NCI-H1417 treated with DMSO at 0.1 percent for 48 hours (cell line): Measurements from ENCODE around the gene H6PD.
"Not testable (repeated sequence)": the region's sequence is repeated elsewhere in the genome, so short reads cannot be mapped to it uniquely, and the experiment has no call there.

Experiments
- DNase-seq: peaks from one replicate; lab custom pipeline; 2025; lab: John Stamatoyannopoulos, UW

The H6PD gene

DNA sequence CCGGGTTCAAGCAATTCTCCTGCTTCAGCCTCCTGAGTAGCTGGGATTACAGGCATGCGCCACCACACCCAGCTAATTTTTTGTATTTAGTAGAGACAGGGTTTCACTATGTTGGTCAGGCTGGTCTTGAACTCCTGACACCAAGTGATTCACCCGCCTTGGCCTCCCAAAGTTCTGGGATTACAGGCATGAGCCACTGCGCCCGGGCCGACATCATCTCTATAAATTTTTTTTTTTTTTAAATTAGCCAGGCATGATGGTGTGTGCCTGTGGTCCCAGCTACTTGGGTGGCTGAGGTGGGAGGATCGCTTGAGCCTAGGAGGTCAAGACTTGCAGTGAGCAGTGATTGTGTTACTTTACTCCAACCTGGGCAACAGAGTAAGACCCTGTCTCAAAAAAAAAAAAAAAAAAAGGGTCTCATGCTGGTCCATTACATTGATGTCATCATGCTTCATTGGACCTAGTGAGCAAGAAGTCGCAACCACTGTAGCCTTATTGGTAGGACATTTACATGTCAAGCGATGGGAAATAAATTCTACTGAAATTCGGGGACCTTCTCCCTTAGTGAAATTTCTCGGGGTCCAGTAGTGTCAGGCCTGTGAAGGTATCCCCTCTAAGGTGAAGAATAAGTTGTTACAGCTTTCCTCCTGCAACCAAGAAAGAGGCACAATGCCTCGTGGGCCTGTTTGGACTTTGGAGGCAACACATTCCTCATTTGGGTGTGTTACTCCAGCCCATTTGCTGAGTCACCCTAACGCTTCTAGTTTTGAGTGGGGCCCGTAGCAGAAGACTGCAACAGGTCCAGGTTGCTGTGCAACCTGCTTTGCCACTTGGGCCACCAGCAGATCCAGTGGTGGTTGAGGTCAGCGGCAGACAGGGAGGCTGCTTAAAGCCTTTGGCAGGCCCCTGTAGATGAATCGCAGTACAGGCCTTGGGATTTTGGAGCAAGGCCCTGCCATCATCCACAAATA is 65.3 kb downstream of the H6PD start:
- not testable (repeated sequence) for DNase-seq

DNA sequence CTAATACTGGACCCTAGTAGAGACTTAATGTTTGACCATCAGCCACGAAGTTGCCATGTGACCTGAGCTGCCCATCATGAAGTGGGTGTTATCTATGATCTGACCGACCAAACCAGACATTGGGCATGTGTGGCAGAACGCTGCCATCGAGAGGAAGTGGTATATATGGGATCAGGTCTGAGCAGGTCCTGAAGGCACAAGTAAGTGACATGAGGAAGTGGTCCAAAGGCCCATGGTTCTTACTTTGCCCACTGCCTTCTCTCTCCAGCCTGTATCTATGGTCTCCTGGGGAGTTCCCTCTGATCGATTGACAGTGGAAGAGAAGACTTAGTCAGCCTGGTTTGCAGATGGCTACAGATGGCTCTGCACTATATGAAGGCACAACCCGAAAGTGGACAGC is 66.0 kb downstream of the H6PD start:
- no peak for DNase-seq

DNA sequence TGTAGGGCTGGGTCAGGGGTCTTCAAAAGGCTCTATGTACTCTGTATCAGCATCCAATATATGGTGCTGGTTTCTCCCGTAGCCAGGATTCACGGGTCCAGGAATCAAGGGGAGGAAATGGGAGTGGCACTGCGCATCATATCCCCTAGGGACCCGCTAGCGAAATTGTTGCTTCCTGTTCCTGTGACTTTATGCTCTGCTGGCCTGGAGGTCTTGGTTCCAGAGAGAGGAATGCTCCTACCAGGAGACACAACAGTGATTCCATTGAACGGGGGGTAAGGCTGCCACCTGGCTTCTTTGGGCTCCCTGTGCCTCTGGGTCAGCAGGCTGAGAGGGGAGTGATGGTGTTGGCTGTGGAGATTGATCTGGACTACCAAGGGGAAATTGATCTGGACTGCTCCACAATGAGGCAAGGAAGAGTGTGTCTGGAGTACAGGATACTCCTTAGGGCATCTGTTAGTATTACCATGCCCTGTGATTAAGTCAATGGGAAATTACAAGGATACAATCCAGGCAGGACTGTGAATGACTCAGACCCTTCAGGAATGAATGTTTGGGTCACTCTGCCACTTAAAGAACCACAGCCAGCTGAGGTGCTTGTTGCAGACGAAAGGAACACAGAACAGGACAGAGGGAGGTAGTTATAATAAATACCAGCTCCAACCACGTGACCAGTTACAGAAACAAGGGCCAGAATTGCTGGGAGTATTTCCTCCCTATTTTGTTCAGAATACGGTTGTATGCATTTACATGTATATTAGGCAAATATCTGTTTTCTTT is 68.4 kb downstream of the H6PD start:
- DNase-seq = no peak

DNA sequence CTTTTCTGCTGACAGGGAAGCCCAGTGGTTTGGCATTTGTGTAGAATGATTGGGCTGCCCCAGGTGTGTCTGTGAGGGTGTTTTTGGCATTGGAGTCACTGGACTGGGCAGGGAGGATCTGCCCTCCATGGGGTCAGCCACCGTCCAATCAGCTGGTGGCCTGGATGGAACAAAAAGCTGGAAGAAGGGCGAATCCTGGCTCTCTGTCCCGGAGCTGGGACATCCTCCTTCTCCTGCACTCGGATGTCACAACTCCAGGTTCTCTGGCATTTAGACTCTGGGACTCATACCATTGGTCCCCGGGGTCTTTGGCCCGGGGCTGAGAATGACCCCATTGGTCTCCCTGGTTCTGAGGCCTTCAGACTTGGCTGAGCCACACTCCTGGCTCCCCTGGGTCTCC is 69.3 kb downstream of the H6PD start:
- no peak for DNase-seq

- no peak for DNase-seq
Observed at GRCh38 chr1:9305216-9305615, 70.6 kb downstream of the H6PD start.

GRCh38 chr1:9306006-9306405 is 71.4 kb downstream of the H6PD start:
- DNase-seq = no peak

DNA sequence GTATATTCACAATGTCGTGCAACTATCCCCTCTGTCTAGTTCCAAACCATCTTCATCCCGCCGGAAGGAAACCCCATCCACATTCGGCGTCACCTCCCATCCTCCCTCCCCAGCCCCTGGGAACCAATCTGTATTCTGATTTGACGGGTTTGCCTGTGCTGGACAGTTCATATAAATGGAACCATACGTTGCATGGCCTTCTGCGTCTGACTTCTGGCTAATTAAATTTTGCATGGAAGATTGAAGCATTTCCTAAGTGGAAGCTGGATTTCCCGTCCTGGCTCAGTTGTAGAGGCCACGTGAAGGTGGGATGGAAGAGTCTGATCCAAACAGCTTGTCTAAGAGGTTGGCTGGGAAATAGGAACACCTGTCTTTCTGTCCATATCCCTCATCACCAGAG is 72.7 kb downstream of the H6PD start:
- no peak for DNase-seq

GRCh38 chr1:9308236-9308785 is 73.7 kb downstream of the H6PD start:
- no peak for DNase-seq

GRCh38 chr1:9309080-9309479 is 74.5 kb downstream of the H6PD start:
- DNase-seq = no peak

- no peak for DNase-seq
Observed at GRCh38 chr1:9309991-9310390, 75.4 kb downstream of the H6PD start.

DNA sequence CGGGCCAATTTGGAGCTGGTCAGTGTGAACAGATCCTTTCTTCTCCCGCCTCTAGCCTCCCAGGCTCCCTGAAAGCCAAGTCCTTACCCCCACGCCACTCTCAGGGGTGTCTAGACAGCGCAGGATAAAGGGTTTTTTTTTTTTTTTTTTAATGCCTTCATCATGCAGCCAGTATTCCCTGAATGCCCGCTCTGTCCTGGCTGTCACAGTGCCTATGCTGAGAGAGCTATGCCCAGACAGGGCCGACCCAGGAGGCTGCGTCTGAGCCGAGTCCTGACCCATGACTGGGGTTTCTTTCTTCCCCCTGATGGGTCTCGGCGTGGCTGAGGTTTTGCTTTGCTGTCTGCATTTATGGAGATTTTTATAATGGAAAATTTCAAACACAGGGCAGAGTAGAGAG is 76.5 kb downstream of the H6PD start:
- no peak for DNase-seq

GRCh38 chr1:9311479-9311878 is 76.9 kb downstream of the H6PD start:
- DNase-seq = no peak

GRCh38 chr1:9312168-9312720 is 77.7 kb downstream of the H6PD start:
- no peak for DNase-seq

DNA sequence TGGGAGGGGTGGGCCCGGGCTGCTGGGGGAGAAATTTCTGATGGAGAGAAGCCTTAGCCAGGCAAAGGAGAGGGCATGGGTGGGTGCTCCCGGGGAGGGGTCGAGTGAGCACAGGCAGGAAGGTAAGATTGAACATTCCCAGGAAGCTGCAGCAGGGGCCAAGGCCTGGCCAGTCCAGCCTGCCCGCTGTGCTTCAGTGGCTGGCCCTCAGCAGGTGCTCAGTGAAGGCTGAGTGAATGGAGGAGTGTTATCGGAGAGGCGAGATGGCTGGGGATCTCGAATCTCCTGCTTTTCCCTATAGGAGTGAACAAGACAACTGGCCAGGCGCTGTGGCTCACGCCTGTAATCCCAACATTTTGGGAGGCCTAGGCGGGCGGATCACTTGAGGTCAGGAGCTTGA is 79.0 kb downstream of the H6PD start:
- no peak for DNase-seq

DNA sequence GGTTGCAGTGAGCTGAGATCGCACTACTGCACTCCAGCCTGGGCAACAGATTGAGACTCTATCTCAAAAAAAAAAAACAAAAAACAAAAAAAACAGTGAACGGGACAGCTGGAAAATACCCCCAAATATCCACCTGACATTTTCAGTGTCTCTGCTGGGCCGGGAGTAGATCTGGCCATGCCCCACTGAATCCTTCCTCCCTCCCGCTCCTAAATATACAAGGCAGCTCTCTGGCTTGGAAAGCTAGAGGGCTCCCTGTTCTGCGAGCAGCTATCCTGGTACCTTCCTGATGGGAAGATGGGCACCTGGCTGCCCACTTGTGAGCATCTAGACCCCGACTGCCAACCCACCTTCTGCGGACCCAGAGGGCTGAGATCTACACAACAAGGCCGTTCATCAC is 79.5 kb downstream of the H6PD start:
- no peak for DNase-seq

DNA sequence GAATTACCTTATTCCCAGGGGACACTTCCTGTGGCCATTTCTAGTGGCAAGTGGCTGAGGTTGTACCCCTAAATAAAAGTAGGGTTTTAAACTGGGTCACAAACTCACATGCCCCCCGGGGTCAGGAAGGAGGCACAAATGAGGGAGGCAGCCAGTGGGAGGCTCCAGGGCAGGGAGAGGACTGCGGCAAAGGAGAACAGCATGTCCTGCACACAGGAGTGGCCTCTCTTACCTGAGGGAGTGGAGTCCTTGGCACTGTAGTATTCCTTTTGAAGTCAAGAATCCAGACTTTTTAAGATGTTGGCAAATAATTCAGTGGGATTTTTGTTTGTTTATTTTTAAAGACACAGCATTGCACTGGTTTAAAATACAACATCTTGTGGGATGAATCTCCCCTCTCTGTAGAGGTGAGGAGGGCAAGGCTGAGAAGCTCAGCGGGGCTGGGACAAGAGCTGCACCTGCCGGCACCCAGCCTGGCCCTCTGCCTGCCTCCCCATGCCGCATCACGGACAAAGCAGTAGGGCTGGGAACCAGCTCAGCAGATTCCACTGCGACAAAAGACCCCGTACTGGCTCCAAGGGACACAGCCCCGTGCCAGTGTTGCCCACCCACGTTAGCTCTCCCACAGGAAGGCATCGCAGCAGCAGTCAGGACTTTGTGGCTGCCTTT is 80.3 kb downstream of the H6PD start:
- no peak for DNase-seq

DNA sequence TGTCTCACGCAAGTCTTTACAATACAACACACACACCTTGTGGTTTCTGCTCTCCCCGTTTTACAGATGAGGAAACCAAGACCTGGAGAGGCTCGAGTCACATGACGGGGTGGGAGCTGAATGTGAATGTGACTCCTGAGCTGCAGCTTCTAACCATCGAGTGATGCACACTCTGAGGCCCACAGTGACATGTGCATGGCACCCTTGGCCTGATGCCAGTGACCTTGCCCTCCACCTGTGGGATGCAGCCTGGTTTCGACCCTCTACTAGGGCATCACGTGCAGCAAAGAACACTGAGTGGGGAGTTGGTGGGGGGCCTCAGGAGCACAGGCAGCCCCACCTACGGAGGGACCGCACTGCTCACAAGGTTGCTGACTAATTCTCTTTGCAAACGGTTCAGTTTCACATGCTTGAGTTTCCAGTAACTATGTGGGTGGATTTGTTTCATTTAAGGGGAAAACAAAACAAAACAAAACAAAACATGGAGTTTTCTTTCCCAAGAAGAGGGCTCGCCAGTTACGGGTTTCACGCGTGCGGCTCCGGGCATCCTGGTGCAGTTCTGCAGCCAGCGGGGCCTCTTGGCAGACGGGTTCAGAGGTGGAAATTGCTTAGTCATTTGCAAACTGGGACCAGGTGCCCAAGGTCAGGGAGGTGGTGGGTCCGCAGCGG is 81.0 kb downstream of the H6PD start:
- no peak for DNase-seq

DNA sequence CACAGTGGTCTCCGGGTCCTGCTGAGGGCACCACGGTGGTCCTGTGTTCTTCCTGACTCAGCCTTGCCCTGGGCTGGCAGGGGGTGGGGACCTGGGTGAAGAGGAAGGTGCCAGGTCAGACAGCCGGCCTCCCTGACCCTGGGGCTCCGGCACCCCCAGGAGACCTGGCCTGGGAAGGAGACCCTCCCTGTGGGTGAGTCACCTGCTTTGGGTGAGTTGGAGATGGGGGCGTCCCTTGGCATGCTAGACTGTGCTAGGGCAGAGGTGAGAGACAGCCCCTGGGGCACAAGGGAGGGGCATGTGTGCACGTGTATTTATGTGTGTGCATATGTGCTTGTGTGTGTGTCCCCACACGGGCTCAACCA is 81.5 kb downstream of the H6PD start:
- no peak for DNase-seq

DNA sequence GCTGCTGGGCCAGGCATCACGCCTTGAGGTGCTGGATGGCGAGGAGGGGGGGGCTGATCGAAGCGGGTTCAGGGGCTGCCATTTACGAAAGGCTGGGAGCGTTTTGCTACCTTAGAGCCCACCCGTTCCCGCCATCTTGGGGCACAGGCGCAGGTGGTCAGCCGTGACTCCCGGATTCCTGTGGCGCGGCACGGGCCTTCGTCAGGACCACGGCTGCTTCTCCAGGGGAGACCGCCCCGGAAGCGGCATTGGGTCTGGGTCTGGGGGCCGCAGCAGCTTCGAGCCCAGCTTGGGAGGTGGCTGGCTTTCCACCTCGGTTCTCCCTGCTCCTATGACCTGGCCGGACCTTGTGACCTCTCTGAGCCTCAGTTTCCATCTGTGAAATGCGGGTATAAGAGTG is 81.9 kb downstream of the H6PD start:
- DNase-seq = no peak

GRCh38 chr1:9317072-9317471 is 82.5 kb downstream of the H6PD start:
- no peak for DNase-seq

- DNase-seq = no peak
Observed at GRCh38 chr1:9317591-9318417, 83.2 kb downstream of the H6PD start.
